HepG2 (cell line): ENCODE data around the gene SLC16A5. TPM values are rescaled to one million over a fixed set of nuclear protein-coding genes. Genes with fewer than 3 reads are reported as not detected.

Source experiments
- BHLHE40 ChIP-seq: IDR thresholded peaks from 2 replicates; pipeline ENCODE4 v1.6.1; 2011; ENCODE audit warnings: low read length, improper control_type of control experiment
- CBX1 ChIP-seq: IDR thresholded peaks from one replicate; pipeline ENCODE4 v1.6.1; 2016; ENCODE audit warnings: antibody characterized with exemption, low read depth
- GTF3A ChIP-seq: sonication (generic); formaldehyde crosslinking; conservative IDR thresholded peaks from 2 replicates; pipeline ENCODE4 v1.4.0; 2020; ENCODE audit warnings: mild to moderate bottlenecking, missing genetic modification reagents
- MED8 ChIP-seq: sonication (generic); formaldehyde crosslinking; IDR thresholded peaks from 2 replicates; pipeline ENCODE4 v1.8.1; 2023; ENCODE audit warnings: mild to moderate bottlenecking, missing genetic modification reagents; ENCODE audit not compliant: insufficient replicate concordance
- PLRG1 ChIP-seq: fragments of 450-650 bp; conservative IDR thresholded peaks from 2 replicates; pipeline ENCODE4 v1.6.1; 2016
- SP4 ChIP-seq: sonication (generic); formaldehyde crosslinking; IDR thresholded peaks from 2 replicates; pipeline ENCODE4 v1.8.1; 2023; ENCODE audit warnings: mild to moderate bottlenecking, missing genetic modification reagents
- ZFP36L1 ChIP-seq: sonication (generic); formaldehyde crosslinking; IDR thresholded peaks from 2 replicates; pipeline ENCODE4 v1.8.0; 2022; ENCODE audit warnings: mild to moderate bottlenecking, missing genetic modification reagents, moderate library complexity
- ZFY ChIP-seq: sonication (generic); formaldehyde crosslinking; IDR thresholded peaks from 2 replicates; pipeline ENCODE4 v1.4.0; 2020; ENCODE audit warnings: missing genetic modification reagents
- ZNF703 ChIP-seq: sonication (generic); formaldehyde crosslinking; IDR thresholded peaks from 2 replicates; pipeline ENCODE4 v1.5.1; 2020; ENCODE audit warnings: missing genetic modification reagents, mild to moderate bottlenecking, moderate library complexity, borderline replicate concordance
- ZSCAN20 ChIP-seq: sonication (generic); formaldehyde crosslinking; IDR thresholded peaks from 2 replicates; pipeline ENCODE4 v1.4.0; 2020; ENCODE audit warnings: missing genetic modification reagents, mild to moderate bottlenecking, borderline replicate concordance
- polyA plus RNA-seq, 8 experiments: library from polyadenylated mRNA; depleted of rRNA in 3 of 8; stranded (reverse) in 7 of 8; unstranded in 1 of 8; fragments of >200 nt; fragmentation: Illumina TruSeq in 4 of 8; extraction: Trizol in 4 of 8; gene quantifications; 2 replicates each; pipeline versions ENCODE4 v1.2.1 to v1.2.3, GENCODE V29; 2011 to 2016; ENCODE audit warnings: low read depth in 4 of 8, missing spikeins in 1 of 8, mixed read lengths in 1 of 8; ENCODE audit not compliant: insufficient read depth in 1 of 8
- total RNA-seq, 5 experiments: library from RNA; depleted of rRNA; stranded (reverse); fragments of >200 nt; fragmentation: Illumina TruSeq; extraction: Trizol; gene quantifications; 2 replicates each; pipeline ENCODE4 v1.2.3, GENCODE V29; 2016; ENCODE audit warnings: low read depth in 1 of 5
- TF ChIP-seq, protein P1 (sequence below): sonication (generic); formaldehyde crosslinking; IDR thresholded peaks from 2 replicates; pipeline ENCODE4 v1.5.0; 2020; ENCODE audit warnings: mild to moderate bottlenecking, missing genetic modification reagents
- TF ChIP-seq, protein P2 (sequence below): sonication (generic); formaldehyde crosslinking; IDR thresholded peaks from 2 replicates; pipeline ENCODE4 v1.5.0; 2020; ENCODE audit warnings: mild to moderate bottlenecking, missing genetic modification reagents, moderate library complexity
- TF ChIP-seq, protein P3 (sequence below): sonication (generic); formaldehyde crosslinking; IDR thresholded peaks from 2 replicates; pipeline ENCODE4 v1.5.0; 2020; ENCODE audit warnings: missing genetic modification reagents
- TF ChIP-seq, protein P4 (sequence below): sonication (generic); formaldehyde crosslinking; IDR thresholded peaks from 2 replicates; pipeline ENCODE4 v1.8.0; 2022; ENCODE audit warnings: missing genetic modification reagents, low read depth, mild to moderate bottlenecking, borderline replicate concordance
- TF ChIP-seq, protein P5 (sequence below): sonication (generic); formaldehyde crosslinking; IDR thresholded peaks from 2 replicates; pipeline ENCODE4 v1.4.0; 2020; ENCODE audit warnings: missing genetic modification reagents, borderline replicate concordance

Gene SLC16A5
- total and polyA plus RNA-seq, 2 of the 13 experiments (the other 11 are each of a cell fraction or from before 2014, with no cell fraction given) = 0.69 to 5.6 TPM

DNA sequence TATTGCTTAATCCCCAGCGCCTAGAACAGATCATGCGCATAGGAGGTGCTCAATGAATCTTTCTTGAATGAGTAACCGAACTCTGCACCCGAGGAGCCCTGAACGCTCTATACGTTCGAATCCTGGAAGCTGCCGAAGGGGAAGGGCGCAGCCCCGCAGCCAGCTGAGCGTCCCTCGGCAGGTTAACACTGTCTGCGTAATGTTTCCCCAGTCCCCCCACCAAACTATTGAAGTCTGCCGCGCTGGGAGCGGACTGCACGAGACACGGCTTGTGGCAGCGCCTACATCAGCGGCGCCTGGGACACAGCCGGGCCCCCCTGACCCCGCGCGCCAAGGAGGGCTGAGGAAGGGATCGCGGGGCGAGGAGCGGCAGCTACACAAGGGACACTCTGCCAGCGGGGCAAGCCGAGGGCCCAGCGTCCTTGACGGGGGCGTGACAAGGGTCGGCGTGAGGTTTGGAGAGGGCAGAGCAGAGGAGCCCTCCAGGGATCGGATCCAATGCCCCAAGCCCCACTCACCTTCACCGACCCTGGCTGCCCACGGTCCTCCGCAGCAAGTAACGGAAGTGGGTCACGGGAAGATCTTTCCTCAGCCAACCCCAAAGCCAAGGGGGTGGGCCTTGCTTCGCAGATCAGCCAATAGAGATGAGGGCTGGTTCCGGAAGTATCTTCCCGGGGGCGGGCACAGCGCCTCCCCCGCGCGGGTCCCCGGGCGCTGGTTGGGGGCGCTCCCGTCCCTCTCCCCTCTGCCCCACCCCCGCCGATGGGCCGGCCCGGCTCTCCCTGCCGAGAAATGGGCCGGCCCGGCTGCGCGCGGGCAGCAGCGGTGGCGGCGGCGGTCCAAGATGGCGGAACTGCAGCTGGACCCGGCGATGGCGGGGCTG is 41.1 kb upstream of the SLC16A5 start, which contains the start of the genes ATP5PD and KCTD2 (continued):
- TF ChIP-seq, protein P1, sequence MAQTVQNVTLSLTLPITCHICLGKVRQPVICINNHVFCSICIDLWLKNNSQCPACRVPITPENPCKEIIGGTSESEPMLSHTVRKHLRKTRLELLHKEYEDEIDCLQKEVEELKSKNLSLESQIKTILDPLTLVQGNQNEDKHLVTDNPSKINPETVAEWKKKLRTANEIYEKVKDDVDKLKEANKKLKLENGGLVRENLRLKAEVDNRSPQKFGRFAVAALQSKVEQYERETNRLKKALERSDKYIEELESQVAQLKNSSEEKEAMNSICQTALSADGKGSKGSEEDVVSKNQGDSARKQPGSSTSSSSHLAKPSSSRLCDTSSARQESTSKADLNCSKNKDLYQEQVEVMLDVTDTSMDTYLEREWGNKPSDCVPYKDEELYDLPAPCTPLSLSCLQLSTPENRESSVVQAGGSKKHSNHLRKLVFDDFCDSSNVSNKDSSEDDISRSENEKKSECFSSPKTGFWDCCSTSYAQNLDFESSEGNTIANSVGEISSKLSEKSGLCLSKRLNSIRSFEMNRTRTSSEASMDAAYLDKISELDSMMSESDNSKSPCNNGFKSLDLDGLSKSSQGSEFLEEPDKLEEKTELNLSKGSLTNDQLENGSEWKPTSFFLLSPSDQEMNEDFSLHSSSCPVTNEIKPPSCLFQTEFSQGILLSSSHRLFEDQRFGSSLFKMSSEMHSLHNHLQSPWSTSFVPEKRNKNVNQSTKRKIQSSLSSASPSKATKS = no peak; the same call in 1 of the 2 replicates
- TF ChIP-seq BHLHE40 (peak; percentile 96), GTF3A (CRISPR knock-in tag) (no peak; the same call in 1 of the 2 replicates), ZFY (peak; percentile 80), ZNF703 (no peak), SP4 (CRISPR knock-in tag) (peak; percentile 95), CBX1 (peak; percentile 23), MED8 (peak; percentile 82), ZFP36L1 (CRISPR knock-in tag) (peak; percentile 94; the same call in 1 of the 2 replicates), PLRG1 (no peak), ZSCAN20 (CRISPR knock-in tag) (no peak)
- TF ChIP-seq, protein P2, sequence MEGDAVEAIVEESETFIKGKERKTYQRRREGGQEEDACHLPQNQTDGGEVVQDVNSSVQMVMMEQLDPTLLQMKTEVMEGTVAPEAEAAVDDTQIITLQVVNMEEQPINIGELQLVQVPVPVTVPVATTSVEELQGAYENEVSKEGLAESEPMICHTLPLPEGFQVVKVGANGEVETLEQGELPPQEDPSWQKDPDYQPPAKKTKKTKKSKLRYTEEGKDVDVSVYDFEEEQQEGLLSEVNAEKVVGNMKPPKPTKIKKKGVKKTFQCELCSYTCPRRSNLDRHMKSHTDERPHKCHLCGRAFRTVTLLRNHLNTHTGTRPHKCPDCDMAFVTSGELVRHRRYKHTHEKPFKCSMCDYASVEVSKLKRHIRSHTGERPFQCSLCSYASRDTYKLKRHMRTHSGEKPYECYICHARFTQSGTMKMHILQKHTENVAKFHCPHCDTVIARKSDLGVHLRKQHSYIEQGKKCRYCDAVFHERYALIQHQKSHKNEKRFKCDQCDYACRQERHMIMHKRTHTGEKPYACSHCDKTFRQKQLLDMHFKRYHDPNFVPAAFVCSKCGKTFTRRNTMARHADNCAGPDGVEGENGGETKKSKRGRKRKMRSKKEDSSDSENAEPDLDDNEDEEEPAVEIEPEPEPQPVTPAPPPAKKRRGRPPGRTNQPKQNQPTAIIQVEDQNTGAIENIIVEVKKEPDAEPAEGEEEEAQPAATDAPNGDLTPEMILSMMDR (CRISPR knock-in tag) = peak; percentile 40
- TF ChIP-seq, protein P3, sequence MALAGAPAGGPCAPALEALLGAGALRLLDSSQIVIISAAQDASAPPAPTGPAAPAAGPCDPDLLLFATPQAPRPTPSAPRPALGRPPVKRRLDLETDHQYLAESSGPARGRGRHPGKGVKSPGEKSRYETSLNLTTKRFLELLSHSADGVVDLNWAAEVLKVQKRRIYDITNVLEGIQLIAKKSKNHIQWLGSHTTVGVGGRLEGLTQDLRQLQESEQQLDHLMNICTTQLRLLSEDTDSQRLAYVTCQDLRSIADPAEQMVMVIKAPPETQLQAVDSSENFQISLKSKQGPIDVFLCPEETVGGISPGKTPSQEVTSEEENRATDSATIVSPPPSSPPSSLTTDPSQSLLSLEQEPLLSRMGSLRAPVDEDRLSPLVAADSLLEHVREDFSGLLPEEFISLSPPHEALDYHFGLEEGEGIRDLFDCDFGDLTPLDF (CRISPR knock-in tag) = peak; percentile 48; the same call in 1 of the 2 replicates
- TF ChIP-seq, protein P4, sequence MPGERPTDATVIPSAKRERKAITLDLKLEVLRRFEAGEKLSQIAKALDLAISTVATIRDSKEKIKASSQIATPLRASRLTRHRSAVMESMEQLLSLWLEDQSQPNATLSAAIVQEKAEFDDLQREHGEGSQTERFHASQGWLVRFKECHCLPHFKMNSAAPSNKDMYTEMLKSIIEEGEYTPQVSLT (CRISPR knock-in tag) = no peak
- TF ChIP-seq, protein P5, sequence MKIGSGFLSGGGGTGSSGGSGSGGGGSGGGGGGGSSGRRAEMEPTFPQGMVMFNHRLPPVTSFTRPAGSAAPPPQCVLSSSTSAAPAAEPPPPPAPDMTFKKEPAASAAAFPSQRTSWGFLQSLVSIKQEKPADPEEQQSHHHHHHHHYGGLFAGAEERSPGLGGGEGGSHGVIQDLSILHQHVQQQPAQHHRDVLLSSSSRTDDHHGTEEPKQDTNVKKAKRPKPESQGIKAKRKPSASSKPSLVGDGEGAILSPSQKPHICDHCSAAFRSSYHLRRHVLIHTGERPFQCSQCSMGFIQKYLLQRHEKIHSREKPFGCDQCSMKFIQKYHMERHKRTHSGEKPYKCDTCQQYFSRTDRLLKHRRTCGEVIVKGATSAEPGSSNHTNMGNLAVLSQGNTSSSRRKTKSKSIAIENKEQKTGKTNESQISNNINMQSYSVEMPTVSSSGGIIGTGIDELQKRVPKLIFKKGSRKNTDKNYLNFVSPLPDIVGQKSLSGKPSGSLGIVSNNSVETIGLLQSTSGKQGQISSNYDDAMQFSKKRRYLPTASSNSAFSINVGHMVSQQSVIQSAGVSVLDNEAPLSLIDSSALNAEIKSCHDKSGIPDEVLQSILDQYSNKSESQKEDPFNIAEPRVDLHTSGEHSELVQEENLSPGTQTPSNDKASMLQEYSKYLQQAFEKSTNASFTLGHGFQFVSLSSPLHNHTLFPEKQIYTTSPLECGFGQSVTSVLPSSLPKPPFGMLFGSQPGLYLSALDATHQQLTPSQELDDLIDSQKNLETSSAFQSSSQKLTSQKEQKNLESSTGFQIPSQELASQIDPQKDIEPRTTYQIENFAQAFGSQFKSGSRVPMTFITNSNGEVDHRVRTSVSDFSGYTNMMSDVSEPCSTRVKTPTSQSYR (CRISPR knock-in tag) = peak; percentile 40; the same call in 1 of the 2 replicates
